NT2/D1 (cell line): ENCODE data around the gene EMP1.

ENCODE experiments used
- SUZ12 ChIP-seq: IDR thresholded peaks from 2 replicates; pipeline ENCODE4 v1.6.1; 2011; ENCODE audit not compliant: insufficient read length, insufficient read depth; ENCODE audit errors: extremely low read depth
- YY1 ChIP-seq: IDR thresholded peaks from 2 replicates; pipeline ENCODE4 v1.6.1; 2011; ENCODE audit not compliant: insufficient read length, insufficient read depth

DNA sequence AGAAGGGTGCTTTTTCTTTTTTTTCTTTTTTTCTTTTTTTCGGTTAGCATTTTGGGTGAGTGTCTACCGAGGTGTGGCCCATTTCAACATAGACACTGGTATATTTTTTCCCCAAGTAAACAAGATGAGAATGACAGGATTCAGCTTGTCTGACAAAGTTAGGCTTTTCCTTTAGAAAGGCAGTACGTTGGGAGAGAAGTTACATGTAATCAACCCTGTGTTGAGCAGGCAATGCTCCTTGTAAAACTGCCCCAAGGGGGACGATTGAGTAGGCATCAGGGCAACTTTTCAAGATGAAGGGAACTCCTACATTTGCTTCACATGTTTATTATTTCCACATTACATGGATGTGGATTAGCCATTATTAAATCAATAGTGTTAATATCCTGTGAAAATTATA, 1.7 kb downstream of the EMP1 start:
- TF ChIP-seq YY1 = no peak
- TF ChIP-seq SUZ12 = no peak
